Spleen (tissue), 13 donors: ENCODE measurements around the gene TCEAL2. TPM values are rescaled to one million over a fixed set of nuclear protein-coding genes. Genes with fewer than 3 reads are reported as not detected.
A peak's percentile ranks its signal among the peaks of the same experiment; 100 is the strongest.
"Not testable (repeated sequence)": the region's sequence is repeated elsewhere in the genome, so short reads cannot be mapped to it uniquely, and the experiment has no call there.

Source experiments
- DNase-seq: peaks from one replicate; pipeline ENCODE4 v3.0.0-alpha.2; 2020
- H3K27ac ChIP-seq, 8 donors: fragments of 200-600 bp; sonication (generic) in 7 of 8; 1 replicate in 4 of 8; 2 replicates in 4 of 8; pipeline versions ENCODE4 v1.5.0 to v1.8.0; 2016 to 2021; ENCODE audit warnings: inconsistent platforms in 4 of 8, mild to moderate bottlenecking in 4 of 8, moderate library complexity in 1 of 8
- H3K27me3 ChIP-seq, 7 donors: fragments of 200-600 bp; sonication (generic) in 6 of 7; replicated peaks in 1 of 7; 1 replicate in 4 of 7; 2 replicates in 3 of 7; pipeline versions ENCODE4 v1.5.0 to v1.8.0; 2016 to 2021; ENCODE audit warnings: inconsistent platforms in 3 of 7, mild to moderate bottlenecking in 1 of 7
- H3K36me3 ChIP-seq, 6 donors: fragments of 200-600 bp; sonication (generic) in 5 of 6; 1 replicate in 4 of 6; 2 replicates in 2 of 6; pipeline versions ENCODE4 v1.5.0 to v1.8.0; 2016 to 2021; ENCODE audit warnings: inconsistent platforms in 2 of 6
- H3K4me1 ChIP-seq, 6 donors: fragments of 200-600 bp; sonication (generic) in 5 of 6; 1 replicate in 3 of 6; 2 replicates in 3 of 6; pipeline versions ENCODE4 v1.5.0 to v1.8.0; 2016 to 2021; ENCODE audit warnings: inconsistent platforms in 3 of 6
- H3K4me3 ChIP-seq, 8 donors: fragments of 200-600 bp; sonication (generic) in 7 of 8; 1 replicate in 4 of 8; 2 replicates in 4 of 8; pipeline versions ENCODE4 v1.5.0 to v1.8.0; 2016 to 2021; ENCODE audit warnings: inconsistent platforms in 4 of 8, mild to moderate bottlenecking in 4 of 8, moderate library complexity in 2 of 8
- H3K9me3 ChIP-seq, 8 donors: fragments of 200-600 bp; sonication (generic) in 7 of 8; 1 replicate in 4 of 8; 2 replicates in 4 of 8; pipeline versions ENCODE4 v1.5.0 to v1.8.0; 2016 to 2021; ENCODE audit warnings: inconsistent platforms in 4 of 8
- POLR2A ChIP-seq, 3 donors: fragments of 450-650 bp; IDR thresholded peaks; one replicate each; pipeline ENCODE4 v1.5.1; 2017; ENCODE audit warnings: antibody characterized with exemption in 3 of 3, mild to moderate bottlenecking in 1 of 3
- POLR2AphosphoS5 ChIP-seq, 3 donors: sonication (generic); formaldehyde crosslinking; IDR thresholded peaks; one replicate each; pipeline ENCODE4 v1.5.1; 2017; ENCODE audit warnings: antibody characterized with exemption in 3 of 3
- WGBS, 5 donors: extraction: QIAGEN DNeasy Blood & Tissue Kit in 3 of 5; methylation state at CpG; one replicate each; pipeline versions ENCODE4 v1.1.5 to v1.1.7; 2013 to 2018; 5-methylcytosine and 5-hydroxymethylcytosine counted together
- intact Hi-C: fragments of 100-400 bp; cut with DNase I; formaldehyde crosslinking; loops from one replicate; pipeline ENCODE4 v1.15.0; 2023; ENCODE audit warnings: low total_unique reads
- long read RNA-seq, 2 donors: transcript quantifications; one replicate each; lab custom pipeline, GENCODE V29; 2026
- polyA plus RNA-seq, 3 donors: library from polyadenylated mRNA; stranded (reverse); fragments of 200-250 nt; gene quantifications; one replicate each; pipeline ENCODE4 v1.2.1, GENCODE V29; 2013
- total RNA-seq, 7 donors: library from RNA; depleted of rRNA in 3 of 7; stranded (reverse); fragments of >200 nt in 3 of 7; fragmentation: NEBNext Ultra II Directional in 4 of 7; extraction: Animal tissue kit (Norgen Biotek cat#: 25700) in 4 of 7; gene quantifications; one replicate each; pipeline versions ENCODE4 v1.1.0 to v1.2.1, GENCODE V29; 2016 to 2021
- TF ChIP-seq, protein P1 (sequence below), 11 experiments: fragments of 200-600 bp in 7 of 11; fragments of 450-650 bp in 4 of 11; sonication (generic) in 4 of 11; IDR thresholded peaks in 8 of 11; conservative IDR thresholded peaks in 3 of 11; 1 replicate in 7 of 11; 2 replicates in 4 of 11; pipeline versions ENCODE4 v1.4.0 to v1.8.0; 2016 to 2021; ENCODE audit warnings: antibody characterized with exemption in 11 of 11, inconsistent platforms in 4 of 11, mild to moderate bottlenecking in 1 of 11
- donor health status: healthy with polysubstance abuse.
- donor health status: DM: no; HTN: no; CAD: no; lungs with moderate emphysema.
- donor health status: DM: no; HTN: no; CAD: no.
- donor health status: Bipolar disorder and iron deficiency.
- donor health status: healthy.
- donor health status: DM: no; HTN: no; CAD: no.
- donor health status: DM: yes; HTN: yes; CAD: no.

The TCEAL2 gene
- 1 to 10 TPM in 6 of 7 donors, not detected in 1; 1.7 to 5.2 (median 2.8) TPM for total RNA-seq
- polyA plus RNA-seq, result 1 to 10 TPM in 2 of 3 donors, under 1 TPM in 1; 0.39 to 3.2 (median 2.3) TPM
- long read RNA-seq, donor 1, result 0 reads
- long read RNA-seq, donor 2, result 0 reads

DNA sequence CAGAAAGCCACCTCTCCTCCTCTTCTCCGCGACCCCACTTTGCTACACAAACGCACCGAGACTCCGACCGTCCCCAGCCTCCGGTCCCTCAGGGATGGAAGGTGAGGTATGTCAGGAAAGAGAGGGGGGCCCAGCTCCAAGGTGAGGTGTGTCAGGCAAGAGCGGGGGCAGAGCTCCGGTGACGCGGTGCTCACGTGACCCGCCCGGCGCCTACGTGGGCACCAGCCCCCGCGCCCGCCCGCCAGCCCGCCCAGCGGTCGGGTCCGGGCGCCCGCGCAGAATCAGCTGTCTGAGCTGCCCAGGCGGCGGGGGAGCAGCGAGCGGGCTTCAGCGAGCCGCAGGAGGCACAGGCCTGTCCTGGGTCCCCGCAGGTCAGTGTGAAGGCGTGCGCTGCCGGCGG lies at the start of gene TCEAL2:
TSS of gene TCEAL2 (plus strand) at position 244 of the 400 bp plus-strand sequence. CDS start 1,152 bp downstream, outside the sequence.
- H3K36me3 ChIP-seq, H3K4me1 ChIP-seq, H3K27ac ChIP-seq, intact Hi-C loops, H3K9me3 ChIP-seq: not testable (repeated sequence)
- DNase-seq, result peak; percentile 70
- Histone ChIP-seq H3K4me3 (peak within 1 kb of the TSS in 2 of 8 donors; percentile 38 to 57), H3K27me3 (peaks cover 0 to 42% (median 15%) of the 10 kb centered on the region in 7 donors)
- WGBS, 5 donors, result 1 to 30% (median 13%) methylated on average over 17 to 33 of the region's 38 CpGs; no CpG with 5 or more reads in 1 of the 5 donors
- peak in 1 of 3 donors; percentile 28 for TF ChIP-seq POLR2AphosphoS5 (IDR thresholded peaks at IDR 0.05)

DNA sequence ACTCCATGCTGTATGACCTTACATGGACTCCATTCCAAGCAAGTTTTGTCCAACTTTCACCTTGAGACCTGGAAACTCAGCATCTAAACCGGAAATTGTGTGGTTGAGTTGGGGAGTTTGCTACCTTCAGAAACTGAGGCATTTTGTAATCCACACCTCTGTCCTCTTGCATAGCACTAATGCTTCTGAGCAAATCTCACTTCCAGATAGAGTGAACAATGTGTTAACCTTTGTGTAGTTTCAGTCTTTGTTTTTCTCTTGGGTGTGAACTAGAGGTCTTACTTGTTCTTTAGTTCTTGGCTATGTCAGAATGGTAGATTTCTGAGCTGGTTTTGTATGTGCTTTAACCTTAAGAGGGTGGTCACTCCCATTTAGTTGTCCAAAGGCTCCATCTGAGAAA lies 48.1 kb upstream of the TCEAL2 start:
- H3K4me1 ChIP-seq, result no peaks in the 10 kb centered on the region
- intact Hi-C loops, result no loop called here
- TF ChIP-seq POLR2A (IDR thresholded peaks at IDR 0.05) (no peak), POLR2AphosphoS5 (IDR thresholded peaks at IDR 0.05) (no peak)
- TF ChIP-seq, protein P1, sequence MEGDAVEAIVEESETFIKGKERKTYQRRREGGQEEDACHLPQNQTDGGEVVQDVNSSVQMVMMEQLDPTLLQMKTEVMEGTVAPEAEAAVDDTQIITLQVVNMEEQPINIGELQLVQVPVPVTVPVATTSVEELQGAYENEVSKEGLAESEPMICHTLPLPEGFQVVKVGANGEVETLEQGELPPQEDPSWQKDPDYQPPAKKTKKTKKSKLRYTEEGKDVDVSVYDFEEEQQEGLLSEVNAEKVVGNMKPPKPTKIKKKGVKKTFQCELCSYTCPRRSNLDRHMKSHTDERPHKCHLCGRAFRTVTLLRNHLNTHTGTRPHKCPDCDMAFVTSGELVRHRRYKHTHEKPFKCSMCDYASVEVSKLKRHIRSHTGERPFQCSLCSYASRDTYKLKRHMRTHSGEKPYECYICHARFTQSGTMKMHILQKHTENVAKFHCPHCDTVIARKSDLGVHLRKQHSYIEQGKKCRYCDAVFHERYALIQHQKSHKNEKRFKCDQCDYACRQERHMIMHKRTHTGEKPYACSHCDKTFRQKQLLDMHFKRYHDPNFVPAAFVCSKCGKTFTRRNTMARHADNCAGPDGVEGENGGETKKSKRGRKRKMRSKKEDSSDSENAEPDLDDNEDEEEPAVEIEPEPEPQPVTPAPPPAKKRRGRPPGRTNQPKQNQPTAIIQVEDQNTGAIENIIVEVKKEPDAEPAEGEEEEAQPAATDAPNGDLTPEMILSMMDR (IDR thresholded peaks at IDR 0.05 in 8 of 11, conservative IDR thresholded peaks at IDR 0.05 in 3 of 11), result no peak
- H3K9me3 ChIP-seq, result no peaks in the 10 kb centered on the region
- no peaks in the 10 kb centered on the region for H3K36me3 ChIP-seq
- no peak for DNase-seq
- H3K27ac ChIP-seq, result no peak overlapping the region
- WGBS, 5 donors, result 43 to 64% (median 47%) methylated on average over 1 of the region's 1 CpG
- H3K27me3 ChIP-seq, result peaks cover 0 to 9% (median 0%) of the 10 kb centered on the region in 7 donors
- H3K4me3 ChIP-seq, result no peak overlapping the region

DNA sequence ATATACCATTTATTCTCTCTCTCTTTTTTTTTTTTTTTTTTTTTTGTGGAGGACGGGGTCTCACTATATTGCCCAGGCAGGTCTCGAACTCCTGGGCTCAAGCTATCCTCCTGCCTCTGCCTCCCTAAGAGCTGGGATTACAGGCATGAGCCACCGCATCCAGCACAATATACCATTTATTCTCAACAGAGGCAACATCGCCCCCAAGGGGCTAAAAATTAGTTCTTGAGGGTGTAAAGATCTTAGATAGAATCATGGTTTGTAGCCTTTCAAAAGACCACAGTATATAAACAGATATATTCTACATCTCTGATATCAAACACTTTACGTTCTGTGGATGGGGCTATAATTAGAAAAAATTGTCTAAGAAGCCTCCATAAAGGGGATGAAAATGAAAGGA lies 39.8 kb upstream of the TCEAL2 start:
- 27 to 52% (median 45%) methylated on average over 4 to 5 of the region's 5 CpGs for WGBS, 5 donors
- Histone ChIP-seq H3K4me1 (no peaks in the 10 kb centered on the region), H3K9me3 (no peaks in the 10 kb centered on the region), H3K36me3 (no peaks in the 10 kb centered on the region), H3K27me3 (peaks cover 0 to 6% (median 0%) of the 10 kb centered on the region in 7 donors), H3K4me3 (no peak overlapping the region), H3K27ac (no peak overlapping the region)
- intact Hi-C loops, result no loop called here
- no peak for TF ChIP-seq POLR2AphosphoS5 (IDR thresholded peaks at IDR 0.05)
- TF ChIP-seq POLR2A (IDR thresholded peaks at IDR 0.05), result no peak
- TF ChIP-seq, protein P1 (IDR thresholded peaks at IDR 0.05 in 8 of 11, conservative IDR thresholded peaks at IDR 0.05 in 3 of 11), result peak in 1 of 11 experiments; percentile 4
- no peak for DNase-seq

DNA sequence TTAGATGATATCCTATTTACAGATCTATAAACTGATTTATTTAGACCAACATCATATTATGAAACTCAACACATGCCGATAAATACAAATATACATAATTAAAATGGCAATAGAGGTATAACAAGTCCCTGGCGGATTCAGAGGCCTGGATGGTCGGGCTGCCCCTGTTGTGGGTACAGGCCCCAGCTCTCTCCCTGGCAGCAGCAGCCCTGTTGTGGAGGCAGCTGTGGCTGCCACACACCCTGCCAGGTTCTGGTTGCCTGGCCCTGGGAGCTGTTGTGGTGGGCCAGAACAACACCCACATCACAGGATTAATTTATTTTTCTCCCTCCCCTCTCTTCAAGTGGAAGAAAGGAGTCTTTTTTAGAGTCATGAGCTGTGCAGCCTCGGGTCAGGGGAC lies 12.1 kb upstream of the TCEAL2 start:
- no peak overlapping the region for H3K4me3 ChIP-seq
- peaks cover 0 to 11% (median 0%) of the 10 kb centered on the region in 8 donors for H3K9me3 ChIP-seq
- DNase-seq, result peak; percentile 57
- peaks cover 0 to 19% (median 0%) of the 10 kb centered on the region in 7 donors for H3K27me3 ChIP-seq
- no peaks in the 10 kb centered on the region for H3K36me3 ChIP-seq
- no peaks in the 10 kb centered on the region for H3K4me1 ChIP-seq
- TF ChIP-seq, protein P1 (IDR thresholded peaks at IDR 0.05 in 8 of 11, conservative IDR thresholded peaks at IDR 0.05 in 3 of 11), result no peak
- no peak for TF ChIP-seq POLR2AphosphoS5 (IDR thresholded peaks at IDR 0.05)
- no peak for TF ChIP-seq POLR2A (IDR thresholded peaks at IDR 0.05)
- intact Hi-C loops, result no loop called here
- no peak overlapping the region for H3K27ac ChIP-seq
- WGBS, 5 donors, result 57 to 87% (median 81%) methylated on average over 4 of the region's 4 CpGs
